Measurements from ENCODE around the gene TPSD1.
"Not testable (repeated sequence)": the region's sequence is repeated elsewhere in the genome, so short reads cannot be mapped to it uniquely, and the experiment has no call there.

- not testable (repeated sequence) for TF ChIP-seq POLR2A, CTCF (IDR thresholded peaks at IDR 0.05)
Observed at GRCh38 chr16:1292208-1292607, 36.3 kb downstream of the TPSD1 start.
